OCI-LY1 (cell line): Measurements from ENCODE around the gene TCL1A.

ENCODE experiments used
- H2AFZ ChIP-seq: fragments of 200-600 bp; sonication (generic), shearing (Covaris generic); 2 replicates; pipeline ENCODE4 v1.6.0; 2014; ENCODE audit warnings: antibody characterized with exemption, mild to moderate bottlenecking, low read length
- H3F3A ChIP-seq: fragments of 200-600 bp; sonication (generic), shearing (Covaris generic); 2 replicates; pipeline ENCODE4 v1.6.0; 2014; ENCODE audit warnings: mild to moderate bottlenecking, antibody characterized with exemption, low read length, moderate library complexity; ENCODE audit not compliant: insufficient read depth
- H3K27ac ChIP-seq: fragments of 200-600 bp; sonication (generic); 2 replicates; pipeline ENCODE4 v1.5.1; 2014; ENCODE audit warnings: low read length, mixed run types, mild to moderate bottlenecking, low read depth; ENCODE audit not compliant: poor library complexity, severe bottlenecking
- H3K27me3 ChIP-seq: fragments of 200-600 bp; sonication (generic); 2 replicates; pipeline ENCODE4 v1.6.0; 2014; ENCODE audit warnings: antibody characterized with exemption, mild to moderate bottlenecking, low read length, moderate library complexity; ENCODE audit not compliant: insufficient read depth
- H3K36me3 ChIP-seq: fragments of 200-600 bp; sonication (generic); 2 replicates; pipeline ENCODE4 v1.6.1; 2014; ENCODE audit warnings: mild to moderate bottlenecking, antibody characterized with exemption, low read length, moderate library complexity, mixed read lengths; ENCODE audit not compliant: insufficient read depth
- H3K4me1 ChIP-seq: fragments of 200-600 bp; sonication (generic); 2 replicates; pipeline ENCODE4 v1.5.1; 2014; ENCODE audit warnings: mild to moderate bottlenecking, low read length, moderate library complexity; ENCODE audit not compliant: insufficient read depth, severe bottlenecking
- H3K4me2 ChIP-seq: fragments of 200-600 bp; sonication (generic), shearing (Covaris generic); 2 replicates; pipeline ENCODE4 v1.6.1; 2014; ENCODE audit warnings: low read length
- H3K4me3 ChIP-seq: fragments of 200-600 bp; sonication (generic); 2 replicates; pipeline ENCODE4 v1.5.1; 2014; ENCODE audit warnings: low read length, low read depth, mild to moderate bottlenecking, mixed read lengths; ENCODE audit not compliant: poor library complexity, severe bottlenecking
- H3K79me2 ChIP-seq: fragments of 200-600 bp; shearing (Covaris generic); 2 replicates; pipeline ENCODE4 v1.6.1; 2016; ENCODE audit warnings: mixed run types, low read length, mixed read lengths; ENCODE audit not compliant: insufficient read depth
- H3K9ac ChIP-seq: fragments of 200-600 bp; sonication (generic), shearing (Covaris generic); 2 replicates; pipeline ENCODE4 v1.6.1; 2014; ENCODE audit warnings: mild to moderate bottlenecking, low read length, mixed read lengths
- H3K9me2 ChIP-seq: fragments of 200-600 bp; sonication (generic), shearing (Covaris generic); 2 replicates; pipeline ENCODE4 v1.6.1; 2014; ENCODE audit warnings: low read depth, mild to moderate bottlenecking, low read length, mixed read lengths
- H3K9me3 ChIP-seq: fragments of 200-600 bp; shearing (Covaris generic); 2 replicates; pipeline ENCODE4 v1.6.1; 2014; ENCODE audit warnings: low read length, mixed read lengths
- H4K20me1 ChIP-seq: fragments of 200-600 bp; sonication (generic), shearing (Covaris generic); 2 replicates; pipeline ENCODE4 v1.6.0; 2016; ENCODE audit warnings: mild to moderate bottlenecking, low read length; ENCODE audit not compliant: insufficient read depth
- CTCF ChIP-seq: fragments of 200-600 bp; sonication (generic), shearing (Covaris generic); IDR thresholded peaks from 2 replicates; pipeline ENCODE4 v1.5.1; 2017; ENCODE audit warnings: mild to moderate bottlenecking, antibody characterized with exemption, low read length, moderate library complexity, mixed read lengths
- EZH2 ChIP-seq: fragments of 200-600 bp; sonication (generic), shearing (Covaris generic); IDR thresholded peaks from 2 replicates; pipeline ENCODE4 v1.8.0; 2017; ENCODE audit warnings: borderline replicate concordance, mixed run types, mild to moderate bottlenecking, antibody characterized with exemption, low read length, moderate library complexity, mixed read lengths

The TCL1A gene

DNA sequence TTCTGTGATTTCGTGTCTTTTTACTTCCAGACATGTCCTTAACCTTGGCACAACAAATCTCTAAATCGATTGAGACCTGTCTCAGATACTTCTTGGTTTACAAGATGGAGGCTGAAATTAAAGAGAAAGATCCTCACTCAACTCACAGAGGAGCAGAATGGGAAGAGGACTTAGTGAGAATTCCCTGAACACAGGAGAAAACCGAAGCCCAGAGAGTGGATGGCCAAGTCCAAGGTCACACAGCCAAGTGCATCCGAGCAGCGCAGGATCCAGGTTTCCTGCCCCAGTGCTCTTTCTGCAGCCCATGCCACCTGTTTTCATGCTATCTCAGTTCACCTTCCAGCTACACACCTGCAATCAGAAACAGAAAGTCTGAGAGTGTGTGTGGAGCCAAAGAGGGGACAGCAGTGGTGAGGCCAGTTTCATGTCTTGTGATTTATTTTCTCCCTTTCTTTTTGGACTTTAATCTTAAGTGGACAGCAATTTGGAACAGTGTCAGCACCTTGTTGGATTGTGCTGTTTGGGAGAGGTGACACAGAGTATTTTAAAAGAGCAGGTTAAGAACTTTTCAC, 50.6 kb downstream of the TCL1A start:
- TF ChIP-seq CTCF (no peak), EZH2 (no peak)
- Histone ChIP-seq H3K4me3 (peak overlapping the region; percentile 37), H3K4me1 (peaks cover 92% of the 10 kb centered on the region), H3F3A (peaks cover 29% of the 10 kb centered on the region), H3K27ac (peak overlapping the region; percentile 100), H2AFZ (no peak overlapping the region), H3K9me3 (no peaks in the 10 kb centered on the region), H3K27me3 (no peaks in the 10 kb centered on the region), H3K4me2 (peak overlapping the region; percentile 95), H3K9me2 (no peaks in the 10 kb centered on the region), H3K9ac (peak overlapping the region; percentile 99), H4K20me1 (no peaks in the 10 kb centered on the region), H3K36me3 (peaks cover 13% of the 10 kb centered on the region), H3K79me2 (no peaks in the 10 kb centered on the region)

GRCh38 chr14:95662376-95663186, 51.3 kb downstream of the TCL1A start:
- Histone ChIP-seq H3K4me1 (peaks cover 87% of the 10 kb centered on the region), H3K27me3 (no peaks in the 10 kb centered on the region), H4K20me1 (no peaks in the 10 kb centered on the region), H3K4me3 (peak overlapping the region; percentile 37), H3K36me3 (peaks cover 15% of the 10 kb centered on the region; the same call in 1 of the 2 replicates), H2AFZ (no peak overlapping the region), H3K9ac (peak overlapping the region; percentile 99), H3F3A (peaks cover 29% of the 10 kb centered on the region), H3K9me2 (no peaks in the 10 kb centered on the region), H3K27ac (peak overlapping the region; percentile 100), H3K4me2 (peak overlapping the region; percentile 95), H3K9me3 (no peaks in the 10 kb centered on the region), H3K79me2 (no peaks in the 10 kb centered on the region)
- TF ChIP-seq CTCF = no peak
- TF ChIP-seq EZH2 = no peak

- H3K27me3 ChIP-seq = no peaks in the 10 kb centered on the region
- peak overlapping the region; percentile 95 for H3K4me2 ChIP-seq
- H4K20me1 ChIP-seq = no peaks in the 10 kb centered on the region
- H3K4me3 ChIP-seq = no peak overlapping the region
- peaks cover 29% of the 10 kb centered on the region for H3F3A ChIP-seq
- no peak overlapping the region for H2AFZ ChIP-seq
- H3K9me3 ChIP-seq = no peaks in the 10 kb centered on the region
- H3K27ac ChIP-seq = peak overlapping the region; percentile 100
- H3K9ac ChIP-seq = peak overlapping the region; percentile 72
- H3K36me3 ChIP-seq = 0 out of 2 replicates have a peak, but pooled peaks cover 10% of the 10 kb centered on the region
- no peaks in the 10 kb centered on the region for H3K9me2 ChIP-seq
- TF ChIP-seq EZH2 (no peak), CTCF (no peak)
- no peaks in the 10 kb centered on the region for H3K79me2 ChIP-seq
- H3K4me1 ChIP-seq = peaks cover 78% of the 10 kb centered on the region
These were observed 53.0 kb downstream of the TCL1A start for GRCh38 chr14:95660651-95661515.
